ENCODE measurements around the gene FKRP. TPM values are rescaled to one million over a fixed set of nuclear protein-coding genes. Genes with fewer than 3 reads are reported as not detected.
A peak's percentile ranks its signal among the peaks of the same experiment; 100 is the strongest.

Gene FKRP
- total and polyA plus RNA-seq, 2 of the 13 experiments (the other 11 are each of a cell fraction or from before 2014, with no cell fraction given), result 7.3 to 9.8 TPM

DNA sequence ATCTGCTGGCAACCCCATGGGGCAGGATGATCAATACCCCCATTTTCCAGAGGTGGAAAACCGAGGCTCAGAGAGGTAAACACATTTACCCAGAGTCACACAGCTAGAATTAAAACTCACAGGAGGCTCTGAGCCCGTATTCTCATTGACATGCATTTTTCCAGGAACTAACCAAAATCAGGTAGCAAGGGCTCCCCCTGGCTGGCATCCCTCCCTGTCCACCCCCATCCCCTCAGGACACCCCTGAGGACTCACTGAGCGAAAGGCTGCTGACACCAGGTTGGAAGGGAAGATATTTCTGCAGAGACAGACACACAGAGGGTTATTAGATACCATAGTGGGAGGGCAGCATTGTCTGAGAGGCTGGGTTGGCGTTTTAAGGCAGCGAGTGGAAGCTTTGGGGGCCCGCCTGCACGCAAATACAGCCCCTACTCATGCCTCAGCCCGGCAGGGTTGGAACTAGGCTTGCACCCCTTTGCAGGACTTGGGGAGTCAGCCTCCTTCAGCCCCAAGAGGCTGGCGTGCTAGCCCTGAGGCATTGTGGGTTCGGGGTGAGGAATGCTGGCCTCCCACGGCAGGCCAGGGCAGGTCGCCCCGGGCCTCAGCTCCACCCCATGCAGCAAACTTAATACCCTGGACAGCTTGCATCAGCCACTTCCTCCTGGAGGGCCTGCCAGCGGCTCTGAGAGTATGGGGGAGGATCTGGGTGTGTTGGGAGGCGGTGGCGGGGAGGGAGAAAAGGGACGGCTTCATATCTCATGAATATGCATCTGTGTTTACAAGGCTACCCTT, 38.6 kb downstream of the FKRP start (continued):
- TF ChIP-seq, protein P1, sequence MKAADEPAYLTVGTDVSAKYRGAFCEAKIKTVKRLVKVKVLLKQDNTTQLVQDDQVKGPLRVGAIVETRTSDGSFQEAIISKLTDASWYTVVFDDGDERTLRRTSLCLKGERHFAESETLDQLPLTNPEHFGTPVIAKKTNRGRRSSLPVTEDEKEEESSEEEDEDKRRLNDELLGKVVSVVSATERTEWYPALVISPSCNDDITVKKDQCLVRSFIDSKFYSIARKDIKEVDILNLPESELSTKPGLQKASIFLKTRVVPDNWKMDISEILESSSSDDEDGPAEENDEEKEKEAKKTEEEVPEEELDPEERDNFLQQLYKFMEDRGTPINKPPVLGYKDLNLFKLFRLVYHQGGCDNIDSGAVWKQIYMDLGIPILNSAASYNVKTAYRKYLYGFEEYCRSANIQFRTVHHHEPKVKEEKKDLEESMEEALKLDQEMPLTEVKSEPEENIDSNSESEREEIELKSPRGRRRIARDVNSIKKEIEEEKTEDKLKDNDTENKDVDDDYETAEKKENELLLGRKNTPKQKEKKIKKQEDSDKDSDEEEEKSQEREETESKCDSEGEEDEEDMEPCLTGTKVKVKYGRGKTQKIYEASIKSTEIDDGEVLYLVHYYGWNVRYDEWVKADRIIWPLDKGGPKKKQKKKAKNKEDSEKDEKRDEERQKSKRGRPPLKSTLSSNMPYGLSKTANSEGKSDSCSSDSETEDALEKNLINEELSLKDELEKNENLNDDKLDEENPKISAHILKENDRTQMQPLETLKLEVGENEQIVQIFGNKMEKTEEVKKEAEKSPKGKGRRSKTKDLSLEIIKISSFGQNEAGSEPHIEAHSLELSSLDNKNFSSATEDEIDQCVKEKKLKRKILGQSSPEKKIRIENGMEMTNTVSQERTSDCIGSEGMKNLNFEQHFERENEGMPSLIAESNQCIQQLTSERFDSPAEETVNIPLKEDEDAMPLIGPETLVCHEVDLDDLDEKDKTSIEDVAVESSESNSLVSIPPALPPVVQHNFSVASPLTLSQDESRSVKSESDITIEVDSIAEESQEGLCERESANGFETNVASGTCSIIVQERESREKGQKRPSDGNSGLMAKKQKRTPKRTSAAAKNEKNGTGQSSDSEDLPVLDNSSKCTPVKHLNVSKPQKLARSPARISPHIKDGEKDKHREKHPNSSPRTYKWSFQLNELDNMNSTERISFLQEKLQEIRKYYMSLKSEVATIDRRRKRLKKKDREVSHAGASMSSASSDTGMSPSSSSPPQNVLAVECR (CRISPR knock-in tag; IDR thresholded peaks at IDR 0.05; ENCODE audit: borderline replicate concordance), result peak; percentile 58; the same call in 1 of the 2 replicates
- TF ChIP-seq KLF13 (CRISPR knock-in tag; IDR thresholded peaks at IDR 0.05), result no peak
- no peak for TF ChIP-seq SPEN (CRISPR knock-in tag; IDR thresholded peaks at IDR 0.05; ENCODE audit: low read depth)
- TF ChIP-seq ZNF605 (CRISPR knock-in tag; IDR thresholded peaks at IDR 0.05), result no peak
- no peak for TF ChIP-seq ZNF207 (IDR thresholded peaks at IDR 0.05; ENCODE audit: borderline replicate concordance)
- no peak for TF ChIP-seq CHD4 (IDR thresholded peaks at IDR 0.05; ENCODE audit: borderline replicate concordance, low read length)
- no peak for TF ChIP-seq IKZF4 (CRISPR knock-in tag; IDR thresholded peaks at IDR 0.05; ENCODE audit: borderline replicate concordance, low read depth, not compliant biosample characterization)
- no peak; the same call in 1 of the 2 replicates for TF ChIP-seq ZNF160 (CRISPR knock-in tag; IDR thresholded peaks at IDR 0.05)
- TF ChIP-seq, protein P2, sequence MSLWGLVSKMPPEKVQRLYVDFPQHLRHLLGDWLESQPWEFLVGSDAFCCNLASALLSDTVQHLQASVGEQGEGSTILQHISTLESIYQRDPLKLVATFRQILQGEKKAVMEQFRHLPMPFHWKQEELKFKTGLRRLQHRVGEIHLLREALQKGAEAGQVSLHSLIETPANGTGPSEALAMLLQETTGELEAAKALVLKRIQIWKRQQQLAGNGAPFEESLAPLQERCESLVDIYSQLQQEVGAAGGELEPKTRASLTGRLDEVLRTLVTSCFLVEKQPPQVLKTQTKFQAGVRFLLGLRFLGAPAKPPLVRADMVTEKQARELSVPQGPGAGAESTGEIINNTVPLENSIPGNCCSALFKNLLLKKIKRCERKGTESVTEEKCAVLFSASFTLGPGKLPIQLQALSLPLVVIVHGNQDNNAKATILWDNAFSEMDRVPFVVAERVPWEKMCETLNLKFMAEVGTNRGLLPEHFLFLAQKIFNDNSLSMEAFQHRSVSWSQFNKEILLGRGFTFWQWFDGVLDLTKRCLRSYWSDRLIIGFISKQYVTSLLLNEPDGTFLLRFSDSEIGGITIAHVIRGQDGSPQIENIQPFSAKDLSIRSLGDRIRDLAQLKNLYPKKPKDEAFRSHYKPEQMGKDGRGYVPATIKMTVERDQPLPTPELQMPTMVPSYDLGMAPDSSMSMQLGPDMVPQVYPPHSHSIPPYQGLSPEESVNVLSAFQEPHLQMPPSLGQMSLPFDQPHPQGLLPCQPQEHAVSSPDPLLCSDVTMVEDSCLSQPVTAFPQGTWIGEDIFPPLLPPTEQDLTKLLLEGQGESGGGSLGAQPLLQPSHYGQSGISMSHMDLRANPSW (CRISPR knock-in tag; IDR thresholded peaks at IDR 0.05; ENCODE audit: borderline replicate concordance), result no peak
- no peak for TF ChIP-seq SMC3 (IDR thresholded peaks at IDR 0.05; ENCODE audit: low read length)
- no peak for TF ChIP-seq POLR2AphosphoS2 (IDR thresholded peaks at IDR 0.05; ENCODE audit: low read depth, low read length)
- TF ChIP-seq, protein P3, sequence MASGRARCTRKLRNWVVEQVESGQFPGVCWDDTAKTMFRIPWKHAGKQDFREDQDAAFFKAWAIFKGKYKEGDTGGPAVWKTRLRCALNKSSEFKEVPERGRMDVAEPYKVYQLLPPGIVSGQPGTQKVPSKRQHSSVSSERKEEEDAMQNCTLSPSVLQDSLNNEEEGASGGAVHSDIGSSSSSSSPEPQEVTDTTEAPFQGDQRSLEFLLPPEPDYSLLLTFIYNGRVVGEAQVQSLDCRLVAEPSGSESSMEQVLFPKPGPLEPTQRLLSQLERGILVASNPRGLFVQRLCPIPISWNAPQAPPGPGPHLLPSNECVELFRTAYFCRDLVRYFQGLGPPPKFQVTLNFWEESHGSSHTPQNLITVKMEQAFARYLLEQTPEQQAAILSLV (CRISPR knock-in tag; IDR thresholded peaks at IDR 0.05; ENCODE audit: borderline replicate concordance), result 0 out of 2 replicates have a peak, but pooled peaks have one; percentile 56
- no peak for TF ChIP-seq HMG20B (CRISPR knock-in tag; conservative IDR thresholded peaks at IDR 0.05)
- no peak for TF ChIP-seq ZNF569 (CRISPR knock-in tag; IDR thresholded peaks at IDR 0.05; ENCODE audit: borderline replicate concordance)
- no peak for TF ChIP-seq HCFC1 (IDR thresholded peaks at IDR 0.05; ENCODE audit: low read depth, low read length)
- TF ChIP-seq ZNF674 (CRISPR knock-in tag; IDR thresholded peaks at IDR 0.05; ENCODE audit: low read depth), result no peak
- no peak for TF ChIP-seq PRMT3 (CRISPR knock-in tag; IDR thresholded peaks at IDR 0.05; ENCODE audit: borderline replicate concordance, low read depth)
- no peak for TF ChIP-seq ZNF205 (CRISPR knock-in tag; IDR thresholded peaks at IDR 0.05)
- no peak for TF ChIP-seq JUN (CRISPR knock-in tag; IDR thresholded peaks at IDR 0.05)
- no peak for TF ChIP-seq MYNN (CRISPR knock-in tag; IDR thresholded peaks at IDR 0.05; ENCODE audit: low read depth)
- no peak for TF ChIP-seq FOXC1 (CRISPR knock-in tag; IDR thresholded peaks at IDR 0.05; ENCODE audit: borderline replicate concordance)
